GM12865 (cell line): Measurements from ENCODE around the gene GAP43.
A peak's percentile ranks its signal among the peaks of the same experiment; 100 is the strongest.

Experiments used
- DNase-seq: peaks from one replicate; pipeline ENCODE4 v3.0.0; 2010; ENCODE audit warnings: low read depth
- H3K4me3 ChIP-seq: 2 replicates; pipeline ENCODE4 v1.5.1; 2011; ENCODE audit warnings: mild to moderate bottlenecking, low read depth, low read length, control low read depth
- CTCF ChIP-seq: IDR thresholded peaks from 2 replicates; pipeline ENCODE4 v1.5.1; 2011; ENCODE audit warnings: low read length, control low read depth, low read depth, inconsistent platforms; ENCODE audit not compliant: insufficient read depth; ENCODE audit errors: missing control alignments

GAP43 gene

GRCh38 chr3:115635406-115635805, 12.1 kb downstream of the GAP43 start:
- no peak for TF ChIP-seq CTCF
- no peak for DNase-seq
- H3K4me3 ChIP-seq, result no peak overlapping the region

GRCh38 chr3:115638241-115638640, 14.9 kb downstream of the GAP43 start:
- TF ChIP-seq CTCF, result no peak
- H3K4me3 ChIP-seq, result no peak overlapping the region
- DNase-seq, result no peak

- no peak overlapping the region for H3K4me3 ChIP-seq
- no peak for TF ChIP-seq CTCF
- DNase-seq, result no peak
Observed at GRCh38 chr3:115638991-115639390, 15.7 kb downstream of the GAP43 start.

- no peak overlapping the region for H3K4me3 ChIP-seq
- no peak for DNase-seq
- TF ChIP-seq CTCF, result no peak
Observed at GRCh38 chr3:115644391-115644790, 21.1 kb downstream of the GAP43 start.

GRCh38 chr3:115646027-115646690, 22.8 kb downstream of the GAP43 start:
- H3K4me3 ChIP-seq, result no peak overlapping the region
- no peak for DNase-seq
- TF ChIP-seq CTCF, result no peak

GRCh38 chr3:115648559-115648958, 25.2 kb downstream of the GAP43 start:
- no peak for TF ChIP-seq CTCF
- DNase-seq, result no peak
- no peak overlapping the region for H3K4me3 ChIP-seq

GRCh38 chr3:115651087-115651486, 27.8 kb downstream of the GAP43 start:
- DNase-seq, result peak; percentile 24
- no peak overlapping the region for H3K4me3 ChIP-seq
- TF ChIP-seq CTCF, result no peak
